AG04450 (cell line): ENCODE results near the gene GFPT2. TPM values are rescaled to one million over a fixed set of nuclear protein-coding genes. Genes with fewer than 3 reads are reported as not detected.
A peak's percentile ranks its signal among the peaks of the same experiment; 100 is the strongest.

Experiments used
- CTCF ChIA-PET: fragments of 300-600, 350-600 bp; formaldehyde crosslinking; extraction: SDS; loops from one replicate; lab custom pipeline; 2022; ENCODE audit warnings: antibody characterized with exemption, inconsistent platforms; lab: Charles Lee
- POLR2A ChIA-PET: fragments of 350-600 bp; formaldehyde crosslinking; extraction: SDS; loops from one replicate; lab custom pipeline; 2021; ENCODE audit warnings: antibody characterized with exemption, inconsistent platforms; lab: Yijun Ruan, JAX
- DNase-seq: peaks from one replicate; pipeline ENCODE4 v3.0.0-alpha.2; 2011; ENCODE audit warnings: low read depth, low spot score
- H3K27ac ChIP-seq: one replicate; pipeline ENCODE4 v1.5.1; 2012; ENCODE audit warnings: low read depth, low read length, control low read depth
- H3K27me3 ChIP-seq: one replicate; pipeline ENCODE4 v1.6.0; 2012; ENCODE audit warnings: low read length; ENCODE audit not compliant: control insufficient read depth, insufficient read depth
- H3K4me3 ChIP-seq: 2 replicates; pipeline ENCODE4 v1.5.1; 2011; ENCODE audit warnings: mild to moderate bottlenecking, low read depth, low read length, control low read depth
- H3K9me3 ChIP-seq: 2 replicates; pipeline ENCODE4 v1.5.1; 2012; ENCODE audit warnings: low read length; ENCODE audit not compliant: control insufficient read depth, insufficient read depth
- polyA plus RNA-seq: library from polyadenylated mRNA; depleted of rRNA; stranded (reverse); fragments of >200 nt; gene quantifications from 2 replicates; pipeline ENCODE4 v1.2.3, GENCODE V29; 2011
- TF ChIP-seq, protein P1 (sequence below): IDR thresholded peaks from 2 replicates; pipeline ENCODE4 v1.5.1; 2011; ENCODE audit warnings: low read depth, low read length, control low read depth, inconsistent platforms

Gene GFPT2
- polyA plus RNA-seq, 1 experiment = 15.1 TPM

GRCh38 chr5:180328296-180329137 lies 24.6 kb downstream of the GFPT2 start:
- Histone ChIP-seq H3K4me3 (no peak overlapping the region), H3K9me3 (no peaks in the 10 kb centered on the region; the same call in 1 of the 2 replicates), H3K27me3 (no peaks in the 10 kb centered on the region), H3K27ac (peak overlapping the region; percentile 21)
- ChIA-PET POLR2A (interaction anchor here (0.7 kb wide), 1 partner anchor 821 kb away, joined by 3 read pairs; no protein-coding TSS in a partner anchor), CTCF (interaction anchor here (0.5 to 2.7 kb wide), 30 partner anchors 9 to 473 kb away, joined by 3 to 48 read pairs (median 5); no protein-coding TSS in a partner anchor)
- DNase-seq = no peak
- TF ChIP-seq, protein P1, sequence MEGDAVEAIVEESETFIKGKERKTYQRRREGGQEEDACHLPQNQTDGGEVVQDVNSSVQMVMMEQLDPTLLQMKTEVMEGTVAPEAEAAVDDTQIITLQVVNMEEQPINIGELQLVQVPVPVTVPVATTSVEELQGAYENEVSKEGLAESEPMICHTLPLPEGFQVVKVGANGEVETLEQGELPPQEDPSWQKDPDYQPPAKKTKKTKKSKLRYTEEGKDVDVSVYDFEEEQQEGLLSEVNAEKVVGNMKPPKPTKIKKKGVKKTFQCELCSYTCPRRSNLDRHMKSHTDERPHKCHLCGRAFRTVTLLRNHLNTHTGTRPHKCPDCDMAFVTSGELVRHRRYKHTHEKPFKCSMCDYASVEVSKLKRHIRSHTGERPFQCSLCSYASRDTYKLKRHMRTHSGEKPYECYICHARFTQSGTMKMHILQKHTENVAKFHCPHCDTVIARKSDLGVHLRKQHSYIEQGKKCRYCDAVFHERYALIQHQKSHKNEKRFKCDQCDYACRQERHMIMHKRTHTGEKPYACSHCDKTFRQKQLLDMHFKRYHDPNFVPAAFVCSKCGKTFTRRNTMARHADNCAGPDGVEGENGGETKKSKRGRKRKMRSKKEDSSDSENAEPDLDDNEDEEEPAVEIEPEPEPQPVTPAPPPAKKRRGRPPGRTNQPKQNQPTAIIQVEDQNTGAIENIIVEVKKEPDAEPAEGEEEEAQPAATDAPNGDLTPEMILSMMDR = peak; percentile 72

DNA sequence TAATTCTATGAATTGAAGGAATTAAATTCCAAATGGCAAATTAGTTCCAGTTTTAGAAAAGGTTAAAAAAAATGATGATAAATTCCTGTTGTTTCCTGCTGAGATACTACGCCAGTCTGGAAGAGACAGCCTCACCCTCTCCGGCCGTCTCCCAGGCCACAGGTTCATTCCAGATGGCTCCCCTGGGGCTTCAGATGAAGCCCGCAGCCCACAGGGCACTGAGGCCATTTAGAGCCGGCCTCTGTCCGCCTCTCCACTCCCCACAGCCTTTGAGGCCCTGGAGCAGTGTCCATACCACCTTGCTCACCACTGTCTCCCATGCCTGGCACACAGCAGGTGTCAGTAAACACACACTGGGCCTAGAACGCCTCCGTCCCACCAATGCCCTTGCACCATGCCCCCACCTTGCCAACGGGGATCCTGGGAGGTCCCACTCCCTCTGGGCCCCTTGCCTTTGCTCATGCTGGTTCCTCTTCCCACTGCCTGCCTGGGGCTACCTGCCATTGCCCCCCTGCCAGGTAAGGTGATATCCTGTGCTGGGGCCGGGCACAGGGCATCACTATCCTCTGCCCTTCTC lies 26.1 kb downstream of the GFPT2 start:
- no peak overlapping the region for H3K27ac ChIP-seq
- no peaks in the 10 kb centered on the region for H3K27me3 ChIP-seq
- TF ChIP-seq, protein P1 = no peak
- DNase-seq = no peak
- CTCF ChIA-PET = interaction anchor here (0.9 to 2.3 kb wide), 4 partner anchors 11 to 26 kb away, joined by 3 to 9 read pairs (median 7); no protein-coding TSS in a partner anchor
- no peak overlapping the region for H3K4me3 ChIP-seq
- H3K9me3 ChIP-seq = no peaks in the 10 kb centered on the region; the same call in 1 of the 2 replicates
- POLR2A ChIA-PET = no interaction called here

- POLR2A ChIA-PET = interaction anchor here (1.6 kb wide), 1 partner anchor 9 kb away, joined by 4 read pairs; no protein-coding TSS in a partner anchor
- Histone ChIP-seq H3K27ac (no peak overlapping the region), H3K27me3 (no peaks in the 10 kb centered on the region), H3K4me3 (no peak overlapping the region), H3K9me3 (no peaks in the 10 kb centered on the region; the same call in 1 of the 2 replicates)
- CTCF ChIA-PET = interaction anchor here (0.9 to 2.6 kb wide), 5 partner anchors 9 to 234 kb away, joined by 3 to 26 read pairs (median 3); no protein-coding TSS in a partner anchor
- TF ChIP-seq, protein P1 = no peak
- no peak for DNase-seq
Measured at GRCh38 chr5:180324601-180324950, 28.6 kb downstream of the GFPT2 start.

DNA sequence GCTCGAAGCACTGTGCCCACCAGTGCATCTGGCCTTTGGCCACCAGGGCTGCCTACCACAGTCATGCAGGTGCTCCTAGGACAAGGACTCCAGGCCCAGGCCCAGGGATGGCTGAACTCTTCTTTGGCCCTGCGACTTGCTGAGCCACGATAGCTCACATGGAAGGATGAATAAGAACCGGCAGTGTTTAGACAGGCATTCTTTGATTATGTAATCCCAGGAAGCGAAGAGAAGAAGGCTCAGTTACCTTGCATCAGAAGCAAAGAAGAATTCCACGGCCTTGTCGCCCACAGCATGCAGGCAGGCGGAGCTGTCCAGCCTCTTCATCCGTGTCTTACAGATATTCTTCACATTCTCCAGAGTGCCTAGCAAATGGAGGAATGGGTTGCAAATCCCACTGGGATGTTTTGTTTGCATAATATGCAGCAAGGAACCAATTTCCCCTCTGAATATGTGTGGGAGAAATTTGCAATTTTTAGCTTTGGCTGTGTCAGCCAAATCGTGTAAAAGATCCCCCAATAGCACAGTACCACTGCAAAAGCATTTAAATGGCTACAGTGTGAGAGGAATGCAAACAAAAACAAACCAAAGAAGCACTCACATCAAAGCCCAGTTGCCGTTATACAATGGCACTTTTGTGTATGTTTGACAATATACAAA lies 29.1 kb downstream of the GFPT2 start:
- ChIA-PET CTCF (interaction anchor here (0.9 to 2.6 kb wide), 5 partner anchors 8 to 233 kb away, joined by 3 to 26 read pairs (median 3); no protein-coding TSS in a partner anchor), POLR2A (interaction anchor here (1.6 kb wide), 1 partner anchor 8 kb away, joined by 4 read pairs; no protein-coding TSS in a partner anchor)
- TF ChIP-seq, protein P1 = no peak
- Histone ChIP-seq H3K4me3 (no peak overlapping the region), H3K27ac (peak overlapping the region; percentile 55), H3K27me3 (no peaks in the 10 kb centered on the region), H3K9me3 (no peaks in the 10 kb centered on the region; the same call in 1 of the 2 replicates)
- peak; percentile 56 for DNase-seq
